GM12875 (cell line): ENCODE results near the gene JSRP1.
A peak's percentile ranks its signal among the peaks of the same experiment; 100 is the strongest.

Experiments used
- H3K4me3 ChIP-seq: one replicate; pipeline ENCODE4 v1.5.1; 2011; ENCODE audit warnings: low read depth, low read length, control low read depth
- CTCF ChIP-seq: IDR thresholded peaks from 2 replicates; pipeline ENCODE4 v1.5.1; 2011; ENCODE audit warnings: low read depth, mild to moderate bottlenecking, control low read depth, inconsistent platforms, low read length, moderate library complexity, borderline replicate concordance; ENCODE audit not compliant: insufficient read depth

Gene JSRP1

GRCh38 chr19:2287585-2288337 lies 31.5 kb upstream of the JSRP1 start:
- no peak for TF ChIP-seq CTCF
- no peak overlapping the region for H3K4me3 ChIP-seq

- no peak for TF ChIP-seq CTCF
- H3K4me3 ChIP-seq = no peak overlapping the region
These were observed 30.4 kb upstream of the JSRP1 start for GRCh38 chr19:2286402-2287140.

GRCh38 chr19:2283835-2284507 lies 27.8 kb upstream of the JSRP1 start:
- no peak for TF ChIP-seq CTCF

GRCh38 chr19:2282862-2283237 lies 26.6 kb upstream of the JSRP1 start:
- no peak for TF ChIP-seq CTCF
- no peak overlapping the region for H3K4me3 ChIP-seq

More at GRCh38 chr19:2283835-2284507, 27.8 kb upstream of the JSRP1 start:
- H3K4me3 ChIP-seq = no peak overlapping the region

GRCh38 chr19:2282062-2282861 lies 26.0 kb upstream of the JSRP1 start, which contains the start of gene PEAK3:
PEAK3 (minus strand) TSS chr19:2282175; CDS start chr19:2280931, 1,244 bp downstream.
- TF ChIP-seq CTCF = no peak
- H3K4me3 ChIP-seq = peak within 1 kb of the TSS; percentile 37

- H3K4me3 ChIP-seq = peak overlapping the region; percentile 37
These were observed 25.2 kb upstream of the JSRP1 start for GRCh38 chr19:2281265-2282061.
